HG03575 (cell line): ENCODE measurements around the gene AP1M2.

ENCODE experiments used
- ATAC-seq: cut with Tn5 transposase; IDR thresholded peaks from one replicate; pipeline ENCODE4 v1.9.1; 2021; ENCODE audit not compliant: unreplicated experiment, insufficient number of reproducible peaks, low FRiP score; ENCODE audit errors: extremely low read depth

AP1M2 gene

GRCh38 chr19:10587022-10587838 lies at the start of gene AP1M2:
AP1M2 (minus strand) TSS chr19:10587312; CDS start chr19:10587231, 81 bp downstream.
- no peak for ATAC-seq

- ATAC-seq, result no peak
These were observed 49.3 kb upstream of the AP1M2 start for GRCh38 chr19:10636304-10636972.

GRCh38 chr19:10634963-10635362 lies 47.9 kb upstream of the AP1M2 start:
- no peak for ATAC-seq

GRCh38 chr19:10634430-10634829 lies 47.3 kb upstream of the AP1M2 start:
- ATAC-seq, result no peak

GRCh38 chr19:10631874-10632273 lies 44.8 kb upstream of the AP1M2 start:
- ATAC-seq, result no peak

GRCh38 chr19:10625762-10626138 lies 38.6 kb upstream of the AP1M2 start:
- no peak for ATAC-seq

GRCh38 chr19:10625003-10625761 lies 38.1 kb upstream of the AP1M2 start, which contains the start of gene SLC44A2:
SLC44A2 (plus strand) TSS chr19:10625553; CDS start chr19:10625634, 81 bp downstream.
- ATAC-seq, result no peak

GRCh38 chr19:10624585-10624984 lies 37.5 kb upstream of the AP1M2 start:
- no peak for ATAC-seq

GRCh38 chr19:10621966-10622365 lies 34.9 kb upstream of the AP1M2 start:
- no peak for ATAC-seq

GRCh38 chr19:10620786-10621185 lies 33.7 kb upstream of the AP1M2 start:
- ATAC-seq, result no peak

GRCh38 chr19:10618846-10619245 lies 31.7 kb upstream of the AP1M2 start:
- ATAC-seq, result no peak

GRCh38 chr19:10617409-10618121 lies 30.5 kb upstream of the AP1M2 start:
- no peak for ATAC-seq

- no peak for ATAC-seq
These were observed 28.4 kb upstream of the AP1M2 start for GRCh38 chr19:10615429-10616023.

- ATAC-seq, result no peak
These were observed 25.5 kb upstream of the AP1M2 start for GRCh38 chr19:10612499-10613119.

GRCh38 chr19:10611907-10612306 lies 24.8 kb upstream of the AP1M2 start:
- no peak for ATAC-seq

GRCh38 chr19:10604460-10604980 lies 17.4 kb upstream of the AP1M2 start:
- no peak for ATAC-seq

GRCh38 chr19:10603873-10604459 lies 16.9 kb upstream of the AP1M2 start:
- no peak for ATAC-seq
